ENCODE results near the gene TAS2R13.

Gene TAS2R13

DNA sequence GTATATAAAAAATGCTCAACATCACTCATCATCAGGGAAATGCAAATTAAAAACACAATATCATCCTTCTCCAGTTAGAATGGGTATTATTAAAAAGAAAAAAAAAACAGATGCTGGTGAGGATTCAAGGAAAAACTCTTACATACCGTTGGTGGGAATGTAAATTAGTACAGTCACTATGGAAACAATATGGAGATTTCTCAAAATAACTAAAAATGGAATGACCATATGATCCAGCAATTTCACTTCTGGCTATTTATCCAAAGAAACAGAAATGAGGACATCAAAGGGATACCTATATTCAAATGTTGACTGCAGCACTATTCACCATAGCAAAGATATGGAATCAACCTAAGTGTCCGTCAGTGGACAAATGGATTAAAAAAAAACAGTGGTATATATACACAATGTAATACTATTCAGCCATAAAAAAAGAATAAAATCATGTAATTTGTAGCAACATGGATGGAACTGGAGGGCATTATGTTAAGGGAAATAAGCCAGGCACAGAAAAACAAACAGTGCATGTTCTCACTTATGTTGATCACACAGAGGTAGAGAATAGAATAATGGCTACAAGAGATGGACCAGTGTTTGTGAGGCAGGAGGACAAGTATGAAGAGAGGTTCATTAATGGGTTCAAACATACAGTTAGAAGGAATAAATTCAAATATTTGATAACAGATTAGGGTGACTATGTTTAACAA, 45.7 kb downstream of the TAS2R13 start:
- TF ChIP-seq, protein P1, sequence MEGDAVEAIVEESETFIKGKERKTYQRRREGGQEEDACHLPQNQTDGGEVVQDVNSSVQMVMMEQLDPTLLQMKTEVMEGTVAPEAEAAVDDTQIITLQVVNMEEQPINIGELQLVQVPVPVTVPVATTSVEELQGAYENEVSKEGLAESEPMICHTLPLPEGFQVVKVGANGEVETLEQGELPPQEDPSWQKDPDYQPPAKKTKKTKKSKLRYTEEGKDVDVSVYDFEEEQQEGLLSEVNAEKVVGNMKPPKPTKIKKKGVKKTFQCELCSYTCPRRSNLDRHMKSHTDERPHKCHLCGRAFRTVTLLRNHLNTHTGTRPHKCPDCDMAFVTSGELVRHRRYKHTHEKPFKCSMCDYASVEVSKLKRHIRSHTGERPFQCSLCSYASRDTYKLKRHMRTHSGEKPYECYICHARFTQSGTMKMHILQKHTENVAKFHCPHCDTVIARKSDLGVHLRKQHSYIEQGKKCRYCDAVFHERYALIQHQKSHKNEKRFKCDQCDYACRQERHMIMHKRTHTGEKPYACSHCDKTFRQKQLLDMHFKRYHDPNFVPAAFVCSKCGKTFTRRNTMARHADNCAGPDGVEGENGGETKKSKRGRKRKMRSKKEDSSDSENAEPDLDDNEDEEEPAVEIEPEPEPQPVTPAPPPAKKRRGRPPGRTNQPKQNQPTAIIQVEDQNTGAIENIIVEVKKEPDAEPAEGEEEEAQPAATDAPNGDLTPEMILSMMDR (IDR thresholded peaks at IDR 0.05; ENCODE audit: insufficient read depth, low read length, missing control alignments), result no peak
- ChIA-PET CTCF (no interaction called here), POLR2A (no interaction called here)
- H3K4me3 ChIP-seq (ENCODE audit: low read depth, low read length), result no peak overlapping the region
- no peak for DNase-seq (ENCODE audit: low read depth, low spot score)

DNA sequence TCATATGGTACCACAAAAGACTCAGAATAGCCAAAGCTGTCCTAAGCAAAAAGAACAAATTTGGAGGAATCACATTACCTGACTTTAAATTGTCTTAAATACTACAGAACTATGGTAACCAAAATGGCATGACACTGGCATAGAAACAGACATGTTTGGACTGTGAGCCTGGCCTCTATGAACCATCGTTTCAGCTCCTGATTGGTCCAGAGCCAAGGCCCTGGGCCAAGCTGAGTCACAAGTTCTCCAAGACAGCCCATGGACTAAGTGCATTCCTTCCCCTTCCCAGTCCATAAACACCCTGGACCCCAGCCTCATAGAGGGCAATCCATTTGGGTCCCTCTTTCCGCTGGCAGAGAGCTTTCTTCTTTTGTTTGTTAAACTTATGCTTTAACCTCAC, 48.0 kb downstream of the TAS2R13 start:
- ChIA-PET CTCF (no interaction called here), POLR2A (no interaction called here)
- TF ChIP-seq, protein P1 (IDR thresholded peaks at IDR 0.05; ENCODE audit: insufficient read depth, low read length, missing control alignments), result no peak
- no peak overlapping the region for H3K4me3 ChIP-seq (ENCODE audit: low read depth, low read length)
- DNase-seq (ENCODE audit: low read depth, low spot score), result no peak
